NCI-H460 (cell line): ENCODE results near the gene CIAPIN1. TPM values are rescaled to one million over a fixed set of nuclear protein-coding genes. Genes with fewer than 3 reads are reported as not detected.
"Not testable (repeated sequence)": the region's sequence is repeated elsewhere in the genome, so short reads cannot be mapped to it uniquely, and the experiment has no call there.

ENCODE experiments used
- DNase-seq: peaks from one replicate; pipeline ENCODE4 v3.0.0-alpha.2; 2016; ENCODE audit warnings: low read depth; ENCODE audit errors: extremely low read depth
- total RNA-seq: library from RNA; depleted of rRNA; stranded (reverse); fragments of >200 nt; shearing (Covaris generic); gene quantifications from 2 replicates; pipeline ENCODE4 v1.2.3, GENCODE V29; 2014

Gene CIAPIN1
- total RNA-seq, 1 experiment from 2014 or later = 107 TPM

DNA sequence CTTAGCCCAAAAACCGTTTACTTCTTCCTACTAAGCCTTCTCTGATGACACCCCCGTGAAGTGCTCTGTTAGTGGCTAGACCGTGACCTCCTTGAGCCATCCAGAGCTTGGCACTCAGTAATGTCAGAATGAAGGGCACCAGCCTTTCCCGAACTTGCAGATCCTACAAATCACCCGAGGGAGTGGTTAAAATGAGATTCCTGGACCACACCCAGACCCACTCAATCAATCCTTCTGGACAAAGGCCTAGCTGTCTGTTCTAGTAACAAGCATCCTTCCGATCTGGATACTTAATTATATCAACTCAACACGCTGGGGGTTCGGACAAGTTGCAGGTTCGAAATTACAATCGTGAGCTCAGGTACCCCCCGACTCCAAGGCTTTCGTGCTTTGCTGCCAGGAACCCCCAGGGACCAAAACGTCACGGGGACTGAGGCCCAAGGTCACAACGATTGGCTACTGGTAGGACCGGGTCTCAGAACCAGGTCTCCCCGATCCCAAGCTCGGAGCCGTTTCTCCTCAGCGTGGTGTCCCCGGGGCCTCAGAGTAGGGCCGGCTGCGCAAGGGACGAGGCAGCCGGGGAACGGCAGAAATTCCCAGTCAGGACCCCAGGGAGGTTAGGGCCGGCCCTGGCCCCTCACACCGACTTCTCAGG lies 527 bp downstream of the CIAPIN1 start:
- peak; percentile 16 for DNase-seq

DNA sequence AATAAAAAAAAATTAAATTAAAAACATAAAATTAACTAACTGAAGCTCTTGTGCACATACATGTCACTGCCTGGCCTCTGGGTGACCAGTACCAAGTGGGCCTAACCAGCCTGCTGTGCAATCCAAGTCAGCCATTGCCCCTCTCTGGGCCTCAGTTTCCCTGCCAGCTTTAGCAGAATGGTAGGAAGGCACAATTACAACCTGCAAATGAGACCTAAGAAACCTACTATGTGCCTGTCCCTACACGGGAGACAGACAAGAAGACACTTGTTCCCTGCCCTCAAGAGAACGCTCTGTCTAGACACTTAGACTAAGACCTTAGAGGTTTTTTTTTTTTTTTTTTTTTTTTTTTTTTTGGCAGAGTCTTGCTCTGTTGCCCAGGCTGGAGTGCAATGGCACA lies 1.7 kb downstream of the CIAPIN1 start:
- DNase-seq = no peak

DNA sequence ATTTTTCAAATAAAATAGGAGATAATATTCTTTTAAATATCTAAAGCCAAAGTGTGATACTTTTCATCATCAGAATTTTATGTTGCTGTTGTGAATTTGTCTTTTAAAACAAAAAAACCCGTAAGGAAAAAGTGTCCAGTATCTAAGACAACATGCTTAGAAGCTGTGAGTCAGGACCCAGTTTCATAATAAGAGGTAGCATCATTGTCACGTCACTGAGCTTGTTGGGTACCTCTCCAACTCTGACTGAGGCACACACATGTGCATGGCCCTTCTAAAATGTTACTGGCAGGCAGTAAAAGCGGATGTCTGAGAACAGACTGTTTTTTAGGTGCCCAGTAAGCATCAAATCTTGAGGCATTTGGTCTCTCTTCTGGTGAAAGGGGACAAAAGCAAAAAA lies 2.5 kb downstream of the CIAPIN1 start:
- DNase-seq = no peak

DNA sequence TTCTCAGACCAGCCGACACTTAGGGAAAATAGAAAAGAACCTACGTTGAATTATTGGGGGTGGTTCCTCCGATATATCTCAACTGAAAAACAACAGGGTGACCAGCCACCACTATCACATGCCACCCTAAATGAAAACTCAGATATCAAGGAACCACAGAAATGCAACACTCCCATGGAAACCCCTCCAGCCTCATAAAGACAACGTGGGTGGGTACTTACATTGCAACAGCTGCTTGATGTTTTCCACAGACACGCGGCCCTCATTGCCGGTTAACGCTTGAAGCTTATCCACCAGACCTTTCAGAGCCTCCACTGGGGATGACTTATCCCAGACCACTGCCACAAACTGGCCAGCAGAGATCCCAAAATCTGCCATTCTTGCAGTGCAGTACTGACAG lies 6.6 kb downstream of the CIAPIN1 start:
- DNase-seq = not testable (repeated sequence)

DNA sequence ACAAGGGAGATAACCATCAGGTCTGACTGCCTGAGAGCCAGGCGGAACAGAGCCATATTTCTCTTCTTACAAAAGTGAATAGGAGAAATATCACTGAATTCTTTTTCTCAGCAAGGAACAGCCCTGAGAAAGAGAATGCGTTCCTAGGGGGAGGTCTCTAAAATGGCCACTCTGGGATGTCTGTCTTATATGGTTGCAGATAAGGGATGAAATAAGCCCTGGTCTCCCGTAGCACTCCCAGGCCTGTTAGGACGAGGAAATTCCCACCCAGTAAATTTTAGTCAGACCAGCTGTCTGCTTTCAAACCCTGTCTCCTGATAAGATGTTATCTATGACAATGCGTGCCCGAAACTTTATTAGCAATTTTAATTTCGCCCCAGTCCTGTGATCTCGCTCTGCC lies 7.2 kb downstream of the CIAPIN1 start:
- not testable (repeated sequence) for DNase-seq

DNA sequence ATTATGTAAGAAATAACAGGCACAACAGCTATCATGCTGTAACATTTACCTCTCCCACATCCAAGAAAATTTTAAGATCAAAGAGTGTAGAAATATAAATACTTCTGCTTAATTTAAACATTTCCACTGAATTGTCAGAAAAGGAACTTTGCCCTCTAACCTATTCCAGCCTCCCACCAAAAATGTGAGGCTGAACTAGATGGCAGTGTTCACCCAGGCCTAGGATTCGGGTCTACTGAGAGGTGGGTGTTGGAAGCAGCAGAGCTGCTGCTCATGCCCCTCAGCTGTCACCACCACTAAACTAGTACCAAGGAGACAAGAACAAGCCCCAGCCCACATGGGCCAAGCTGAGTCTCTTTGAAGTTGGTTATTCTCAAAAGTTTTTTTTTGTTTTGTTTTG lies 11.3 kb downstream of the CIAPIN1 start:
- no peak for DNase-seq

DNA sequence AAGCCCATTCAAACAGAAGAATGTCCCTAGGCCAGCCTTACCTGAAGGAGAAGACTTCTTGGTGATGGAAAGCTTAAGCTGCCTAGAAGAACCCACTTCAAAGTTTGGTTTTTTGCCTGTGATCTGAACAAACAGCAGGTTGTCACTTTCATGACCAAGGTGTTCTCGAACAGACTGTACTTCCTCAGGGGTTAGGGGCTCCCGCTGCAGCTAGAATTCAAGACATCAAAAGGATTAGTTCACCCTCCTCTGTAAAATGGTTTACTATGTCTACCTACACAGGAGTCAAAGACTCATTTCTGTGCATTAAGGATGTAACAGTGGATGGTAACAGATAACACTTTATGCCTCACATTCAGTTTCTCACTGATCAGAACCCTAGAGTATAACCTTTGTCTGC lies 13.2 kb downstream of the CIAPIN1 start:
- no peak for DNase-seq

DNA sequence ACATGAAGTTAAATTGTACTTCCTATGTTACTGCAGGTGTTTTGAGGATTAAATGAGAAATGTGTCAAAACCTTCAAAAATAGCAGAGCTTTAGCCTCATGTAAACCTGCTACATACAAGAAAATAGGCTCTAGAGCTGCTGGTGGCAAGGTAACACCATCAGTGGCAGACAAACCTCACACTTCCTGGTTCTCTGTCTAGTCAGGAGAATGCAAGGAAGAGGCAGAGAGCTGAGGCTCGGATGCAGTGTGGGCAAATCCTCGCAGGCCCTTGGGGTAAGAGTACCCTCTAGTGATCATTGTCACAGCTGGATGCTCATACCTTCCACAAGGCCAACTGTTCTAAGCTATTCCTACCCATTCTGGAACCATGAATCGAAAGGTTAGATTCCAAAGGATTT lies 14.2 kb downstream of the CIAPIN1 start:
- no peak for DNase-seq

DNA sequence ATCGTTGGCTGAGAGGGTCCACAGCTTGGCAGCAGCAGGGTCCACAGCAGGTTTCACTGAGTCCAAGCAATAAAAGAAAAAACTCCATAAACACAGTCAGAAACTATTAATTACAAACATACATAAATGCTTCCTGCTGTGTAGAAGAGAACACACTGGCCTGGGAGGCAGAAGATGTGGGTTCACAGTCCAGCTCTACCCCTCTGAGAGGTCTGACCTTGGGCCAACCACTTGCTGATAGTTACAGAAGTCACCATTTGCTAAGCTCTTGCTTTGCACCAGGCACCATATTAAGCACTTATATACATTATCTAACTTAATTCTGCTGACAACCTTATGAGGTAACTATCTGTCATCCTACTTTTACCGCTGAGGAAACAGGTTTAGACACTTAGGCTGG lies 14.7 kb downstream of the CIAPIN1 start:
- DNase-seq = no peak

DNA sequence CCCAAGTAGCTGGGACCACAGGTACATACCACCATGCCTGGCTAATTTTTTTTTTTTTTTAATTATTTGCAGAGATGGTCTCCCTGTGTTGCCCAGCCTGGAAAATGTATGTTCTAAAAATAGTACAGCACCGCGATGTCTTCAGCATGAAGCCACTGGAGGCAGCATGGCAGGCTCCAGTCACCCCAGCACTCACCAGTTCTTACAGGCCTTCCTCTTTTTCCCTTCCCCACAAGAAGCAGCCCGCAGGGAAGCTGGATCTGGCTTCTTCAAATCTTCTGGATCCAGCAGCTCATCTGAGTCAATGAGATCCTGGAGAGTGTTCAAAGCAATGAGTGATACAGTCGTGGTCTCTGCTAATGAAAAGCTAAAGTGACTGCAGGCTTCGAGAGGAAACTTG lies 16.2 kb downstream of the CIAPIN1 start:
- DNase-seq = no peak

DNA sequence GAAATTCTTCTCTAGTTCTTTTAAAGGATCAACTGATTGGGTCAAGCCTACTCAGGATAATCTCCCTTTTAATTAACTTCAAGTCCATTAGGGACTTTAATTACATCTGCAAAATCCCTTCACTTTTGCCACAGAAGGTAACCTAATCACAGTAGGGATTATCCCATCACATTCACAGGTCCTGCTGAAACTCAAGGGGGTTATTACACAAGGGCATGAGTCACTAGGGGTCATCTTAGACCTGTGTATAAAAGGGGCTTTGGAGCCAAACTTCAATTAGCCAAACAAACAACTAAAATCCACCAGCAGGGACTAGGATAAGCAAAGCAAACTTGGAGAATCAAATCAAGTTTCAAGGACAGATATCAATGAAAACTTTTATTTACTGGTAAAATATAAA lies 19.4 kb downstream of the CIAPIN1 start:
- DNase-seq = no peak

DNA sequence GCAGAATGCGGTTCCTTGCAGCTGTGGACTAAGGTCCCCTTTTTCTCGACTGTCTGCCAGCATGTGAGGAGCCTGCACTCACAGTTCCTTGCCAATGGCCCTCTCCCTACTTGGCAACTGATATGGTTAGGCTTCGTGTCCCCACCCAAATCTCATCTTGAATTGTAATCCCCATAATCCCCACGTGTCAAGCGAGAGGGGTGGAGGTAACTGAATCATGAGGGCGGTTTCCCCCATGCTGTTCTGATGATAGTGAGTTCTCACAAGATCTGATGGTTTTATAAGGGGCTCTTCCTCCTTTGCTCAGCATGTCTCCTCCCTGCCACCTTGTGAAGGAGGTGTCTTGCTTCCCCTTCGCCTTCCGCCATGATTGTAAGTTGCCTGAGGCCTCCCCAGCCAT lies 19.9 kb downstream of the CIAPIN1 start:
- DNase-seq = no peak

DNA sequence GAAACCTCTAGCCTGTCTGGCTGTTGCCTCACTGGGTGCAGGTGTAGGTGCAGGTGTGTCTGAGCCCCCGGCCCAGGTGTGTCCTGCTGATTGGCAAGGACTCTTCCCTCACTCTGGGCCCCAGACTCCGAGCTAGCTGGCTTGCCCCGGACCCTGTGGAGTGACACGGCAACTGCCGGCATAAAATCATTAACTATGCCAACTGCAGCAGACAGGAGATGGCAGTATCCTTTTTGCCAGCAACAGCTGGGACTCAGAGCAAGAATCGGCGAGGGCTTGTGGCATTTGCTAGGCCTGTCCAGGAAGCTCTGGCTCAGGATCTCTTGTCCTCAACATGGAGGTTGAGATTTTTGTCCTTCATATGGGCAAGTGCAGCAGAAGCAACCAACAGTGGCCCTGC lies 20.8 kb downstream of the CIAPIN1 start:
- DNase-seq = no peak

DNA sequence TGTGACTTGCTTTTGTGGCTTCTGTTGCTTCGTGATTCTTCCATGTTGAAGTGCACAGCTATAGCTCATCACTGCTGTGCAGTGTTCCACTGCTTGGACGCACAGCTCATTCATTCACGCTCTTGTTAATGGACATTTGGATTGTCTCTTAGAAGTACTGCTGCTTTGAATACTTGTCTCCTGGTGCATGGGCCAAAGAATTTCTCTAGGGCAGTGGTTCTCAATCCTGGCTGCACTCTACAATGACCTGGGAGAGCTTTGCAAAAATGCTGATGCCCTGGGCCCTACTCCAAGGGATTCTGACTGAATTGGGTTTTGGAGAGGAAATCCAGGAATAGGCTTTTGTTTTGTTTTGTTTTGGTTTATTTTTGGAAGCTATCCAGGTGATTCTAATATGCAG lies 22.6 kb downstream of the CIAPIN1 start:
- DNase-seq = no peak

DNA sequence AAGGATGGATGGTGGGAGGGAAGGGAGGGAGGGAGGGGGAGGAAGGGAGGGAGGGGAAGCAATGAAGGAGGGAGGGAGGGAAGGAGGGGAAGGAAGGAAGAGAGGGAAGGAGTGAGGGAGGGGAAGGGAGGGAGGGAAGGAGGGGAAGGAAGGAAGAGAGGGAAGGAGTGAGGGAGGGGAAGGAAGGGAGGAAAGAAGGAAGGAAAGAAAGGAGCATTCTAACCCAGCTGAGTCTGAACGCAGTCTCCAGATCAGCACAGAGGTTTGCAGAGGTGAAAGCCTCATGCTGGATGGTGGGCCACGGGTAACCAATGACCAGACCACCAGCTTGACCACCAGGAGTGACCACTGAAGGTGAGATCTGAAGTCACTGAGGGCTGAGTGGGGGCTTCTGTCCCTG lies 24.0 kb downstream of the CIAPIN1 start:
- no peak for DNase-seq

DNA sequence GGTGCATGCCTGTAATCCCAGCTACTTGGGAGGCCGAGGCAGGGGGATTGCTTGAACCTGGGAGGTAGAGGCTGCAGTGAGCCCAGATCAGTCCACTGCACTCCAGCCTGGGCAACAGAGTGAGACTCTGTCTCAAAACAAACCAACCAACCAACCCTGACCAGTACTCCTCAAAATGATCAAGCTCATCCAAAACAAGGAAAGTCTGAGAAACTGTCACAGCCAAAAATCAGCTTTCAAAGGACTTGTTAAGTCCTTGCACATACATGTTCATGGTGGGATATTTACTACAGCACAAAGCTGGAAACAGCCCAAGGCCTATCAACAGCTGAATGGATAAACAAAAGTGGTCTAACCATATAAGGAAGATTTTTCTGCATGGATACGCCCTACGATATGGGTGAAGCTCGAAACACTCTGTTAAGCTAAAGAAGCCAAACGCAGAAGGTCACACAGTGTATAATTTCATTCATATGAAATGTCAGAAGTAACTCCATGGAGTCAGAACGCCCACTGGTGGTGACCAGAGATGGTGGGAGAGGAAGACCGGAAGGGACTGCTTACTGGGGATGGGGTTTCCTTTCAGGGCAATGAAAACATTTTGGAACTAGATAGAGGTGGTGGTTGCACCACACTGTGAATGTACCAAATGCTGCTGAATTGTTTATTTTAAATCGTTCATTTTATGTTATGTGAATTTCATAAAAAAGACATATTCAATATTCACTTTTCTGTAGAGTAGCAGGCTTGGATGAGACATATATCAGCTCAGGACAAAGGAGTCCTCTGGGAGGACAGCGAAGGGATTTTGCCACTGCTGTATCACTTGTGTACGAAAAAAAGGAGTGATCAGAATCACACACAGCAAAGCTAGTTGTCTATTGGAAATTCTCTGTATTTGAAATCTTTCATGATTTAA lies 24.9 kb downstream of the CIAPIN1 start:
- DNase-seq = peak; percentile 72

DNA sequence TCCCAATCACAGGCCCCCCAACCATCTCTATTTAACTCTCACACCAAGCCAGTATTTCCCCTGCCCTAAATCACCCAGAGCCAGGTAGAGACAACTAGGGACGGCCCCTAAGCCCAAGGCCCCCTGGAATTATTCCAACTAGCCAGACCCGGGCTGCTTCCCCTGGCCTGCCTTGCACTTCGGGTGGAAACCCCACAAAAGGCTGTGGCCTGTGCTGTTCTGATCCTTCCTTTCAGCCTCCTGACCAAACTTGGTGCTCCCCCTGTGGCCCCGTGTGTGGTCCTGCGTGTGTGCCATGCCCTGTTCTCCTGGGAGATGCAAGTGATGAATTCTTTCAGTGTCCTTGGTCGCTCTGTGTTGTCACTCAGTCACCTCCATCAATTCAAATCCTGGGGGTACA lies 27.7 kb downstream of the CIAPIN1 start:
- no peak for DNase-seq

DNA sequence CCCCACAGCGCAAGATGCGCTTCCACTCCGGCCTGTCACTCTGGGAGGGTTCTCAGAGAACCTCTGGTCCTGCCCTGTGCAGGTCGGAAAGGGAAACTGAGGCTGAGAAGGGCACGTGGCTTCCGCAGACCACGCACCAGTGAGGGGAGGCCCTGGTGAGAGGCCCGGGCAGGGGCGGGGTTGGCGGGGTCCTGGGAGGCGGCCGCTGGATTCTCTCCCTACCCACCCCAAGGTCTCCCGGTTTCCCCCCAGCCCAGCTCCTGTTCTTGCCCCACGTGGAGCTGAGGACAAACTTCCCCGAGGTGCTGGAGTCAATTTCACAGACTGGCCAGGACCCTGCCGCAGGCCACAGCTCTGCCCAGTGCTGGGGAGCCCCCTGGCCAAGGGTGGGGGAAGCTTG lies 31.1 kb downstream of the CIAPIN1 start:
- DNase-seq = no peak

DNA sequence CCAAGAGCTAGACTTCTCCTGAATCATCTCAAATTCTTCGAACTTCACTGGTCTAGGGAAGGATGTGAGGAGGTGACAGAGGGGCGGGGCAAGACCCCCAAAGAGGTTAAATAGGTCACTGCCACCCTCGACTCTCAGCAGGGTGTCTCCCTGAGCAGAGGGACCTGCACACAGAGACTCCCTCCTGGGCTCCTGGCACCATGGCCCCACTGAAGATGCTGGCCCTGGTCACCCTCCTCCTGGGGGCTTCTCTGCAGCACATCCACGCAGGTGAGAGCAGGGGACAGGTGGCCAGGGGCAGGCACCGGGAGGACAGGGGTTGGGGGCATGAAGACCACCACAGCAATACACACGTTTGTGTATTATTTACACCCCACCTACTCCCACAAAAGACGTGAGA lies 33.5 kb downstream of the CIAPIN1 start:
- no peak for DNase-seq

DNA sequence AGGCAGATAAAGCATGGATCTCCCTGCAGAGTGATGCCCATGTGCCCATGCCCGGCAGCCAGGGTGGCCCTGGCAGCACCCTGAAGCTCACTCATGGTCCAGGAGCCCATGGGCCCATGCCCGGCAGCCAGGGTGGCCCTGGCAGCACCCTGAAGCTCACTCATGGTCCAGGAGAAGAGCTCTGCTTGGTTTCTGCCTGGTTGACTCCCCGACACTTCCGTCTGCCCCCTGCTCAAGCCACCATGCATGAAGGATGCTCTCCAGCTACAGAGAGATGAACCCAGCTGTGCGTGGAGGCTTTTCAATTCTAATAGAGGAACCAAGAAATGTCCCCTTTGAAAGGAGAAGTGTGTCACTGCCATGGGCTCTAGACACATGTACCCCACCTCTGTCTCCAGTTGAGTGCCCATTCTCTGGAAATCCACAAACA lies 33.9 kb downstream of the CIAPIN1 start:
- DNase-seq = no peak

DNA sequence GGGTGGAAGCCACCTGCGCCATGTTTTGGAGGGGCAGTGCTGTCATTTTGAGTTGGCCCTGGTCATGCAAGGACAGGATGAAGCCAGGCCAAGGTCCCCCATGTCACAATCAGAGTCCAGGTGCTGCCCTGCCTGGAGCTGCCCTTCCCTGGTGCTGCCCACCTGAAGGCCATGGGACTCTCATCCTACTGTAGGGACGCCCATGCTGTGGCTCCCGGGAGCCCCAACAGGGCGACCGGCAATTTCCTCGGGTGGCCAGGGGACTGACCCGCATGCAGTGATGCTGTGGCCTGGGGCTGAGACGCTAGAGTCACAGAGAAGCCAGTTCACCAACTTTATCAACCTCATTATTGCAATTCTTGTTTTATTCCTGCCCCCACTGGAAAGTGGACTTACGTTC lies 34.6 kb downstream of the CIAPIN1 start:
- DNase-seq = no peak

DNA sequence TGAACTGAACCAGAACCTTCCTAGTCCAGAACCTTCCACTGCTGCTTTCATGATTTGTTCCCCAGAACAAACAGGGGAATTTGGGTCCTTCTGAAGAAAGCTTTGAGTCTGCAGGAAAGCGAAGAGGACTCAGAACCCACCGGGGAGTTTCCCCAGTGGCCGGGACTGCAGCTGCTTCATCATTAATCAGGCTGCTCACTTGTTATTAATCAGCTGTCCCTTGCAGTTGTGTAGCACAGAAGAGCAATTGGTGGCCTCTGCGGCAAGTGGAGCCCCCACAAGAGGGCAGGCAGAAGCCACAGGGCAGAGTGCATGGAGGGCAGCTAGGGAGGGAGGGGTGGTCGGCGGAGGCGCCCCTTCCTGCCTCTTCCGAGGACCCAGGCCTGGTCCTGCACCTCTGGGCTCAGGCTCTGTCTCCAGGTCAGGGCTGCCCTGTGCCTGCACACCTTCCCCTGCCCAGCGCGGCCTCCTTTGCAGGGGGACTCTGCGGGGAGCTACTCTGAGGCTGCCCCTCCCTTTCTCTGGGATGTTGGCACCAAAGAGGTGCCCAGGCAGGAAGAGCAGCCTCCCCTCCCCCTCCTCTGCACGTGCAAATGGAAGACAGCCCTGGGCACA lies 35.7 kb downstream of the CIAPIN1 start:
- no peak for DNase-seq
